ENCODE data around the gene HPCAL1.

HPCAL1 gene

DNA sequence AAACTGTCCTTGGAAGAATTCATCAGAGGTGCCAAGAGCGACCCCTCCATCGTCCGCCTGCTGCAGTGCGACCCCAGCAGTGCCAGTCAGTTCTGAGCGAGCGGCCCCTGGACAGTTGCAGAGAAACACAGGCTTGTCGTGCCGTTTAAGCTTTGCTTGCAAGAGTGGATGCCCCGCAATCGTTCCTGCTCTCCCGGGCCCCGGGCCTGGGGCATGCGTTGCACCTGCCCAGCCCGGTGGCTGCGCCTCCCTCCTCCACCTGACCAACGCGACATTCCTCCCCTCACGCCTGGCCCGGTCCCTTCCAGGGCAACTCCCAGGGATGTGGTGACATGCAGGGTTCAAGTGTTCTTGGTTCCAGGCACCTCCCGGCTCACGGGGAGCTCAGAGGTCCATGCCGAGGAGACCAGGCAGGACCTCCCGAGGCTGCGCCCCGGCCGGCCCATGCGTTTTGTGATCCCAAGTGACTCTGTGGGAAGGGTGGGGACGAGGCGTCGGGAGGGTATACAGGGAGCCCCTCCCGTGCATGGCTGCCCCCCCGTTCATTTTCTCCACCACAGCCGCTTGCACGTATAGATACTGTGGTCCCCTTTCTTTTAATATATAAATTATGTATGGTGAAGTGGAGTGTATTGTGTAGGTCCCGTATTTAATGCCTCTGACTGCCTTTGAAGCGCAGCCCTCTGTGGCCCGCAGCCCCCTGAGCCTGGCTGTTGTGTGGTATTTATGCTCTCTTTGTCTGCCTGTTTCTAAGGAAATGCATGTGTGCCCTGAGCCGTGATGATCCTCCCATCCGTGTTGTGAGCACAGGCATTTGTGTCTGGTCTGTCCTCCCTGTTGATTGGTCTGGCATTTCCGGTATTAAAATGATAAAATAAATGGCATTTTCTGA, 124.3 kb downstream of the HPCAL1 start:
- no peak for DNase-seq (ENCODE audit: low read depth in 2 of 2)

DNA sequence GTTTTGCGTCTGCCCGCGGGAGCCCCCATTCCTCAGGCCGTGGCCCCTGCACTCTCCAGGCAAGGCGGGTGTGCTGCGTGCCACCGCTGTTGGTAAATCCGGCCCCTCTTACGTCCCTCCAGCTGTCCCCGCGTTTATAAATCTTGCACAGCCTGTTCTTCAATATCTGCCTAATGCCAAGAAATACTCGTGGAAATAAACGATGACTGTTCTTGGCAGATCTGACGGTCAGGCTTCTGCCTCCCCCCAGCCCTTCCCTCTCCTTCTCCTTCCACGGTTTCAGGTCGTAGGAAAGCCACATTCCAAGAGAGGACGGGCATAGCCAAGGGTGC, 124.9 kb downstream of the HPCAL1 start:
- no peak for DNase-seq (ENCODE audit: low read depth in 2 of 2)

DNA sequence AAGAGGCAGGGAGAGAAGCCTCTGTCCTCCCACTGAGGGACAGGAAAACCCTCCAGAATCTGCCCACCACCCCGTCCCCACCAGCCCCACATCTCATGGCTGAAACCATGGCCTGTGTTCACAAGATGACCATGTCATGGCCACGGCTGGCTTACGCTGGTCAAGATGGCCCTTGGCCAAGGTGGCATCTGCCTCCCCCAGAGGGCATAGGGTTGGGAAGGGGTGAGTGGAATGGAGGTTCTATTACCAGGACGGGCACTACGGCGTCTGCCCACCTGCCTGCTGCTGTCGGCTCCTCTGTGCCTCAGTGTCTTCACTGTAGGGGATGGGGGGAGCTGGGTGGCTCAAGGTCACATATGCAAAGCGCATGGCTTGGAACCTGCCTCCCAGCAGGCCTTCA, 125.7 kb downstream of the HPCAL1 start:
- no peak for DNase-seq (ENCODE audit: low read depth in 2 of 2)

DNA sequence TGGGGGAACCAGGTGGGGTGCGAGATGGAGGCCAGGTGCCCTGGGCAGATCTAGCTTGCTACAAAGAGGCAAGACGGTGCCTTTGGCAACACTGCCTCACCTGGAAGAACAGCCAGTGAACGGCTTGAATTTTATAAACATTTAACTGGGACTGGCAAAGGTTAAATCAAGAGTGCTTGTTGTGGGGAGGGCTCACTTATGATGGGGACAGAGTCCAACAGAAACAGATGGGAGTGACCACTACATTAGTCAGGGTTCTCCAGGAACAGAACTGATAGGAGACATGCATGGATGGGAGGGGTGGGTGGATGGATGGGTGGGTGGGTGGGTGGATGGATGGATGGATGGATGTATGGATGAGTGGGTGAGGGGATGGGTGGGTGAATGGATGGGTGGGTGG, 126.2 kb downstream of the HPCAL1 start:
- no peak for DNase-seq (ENCODE audit: low read depth in 2 of 2)

DNA sequence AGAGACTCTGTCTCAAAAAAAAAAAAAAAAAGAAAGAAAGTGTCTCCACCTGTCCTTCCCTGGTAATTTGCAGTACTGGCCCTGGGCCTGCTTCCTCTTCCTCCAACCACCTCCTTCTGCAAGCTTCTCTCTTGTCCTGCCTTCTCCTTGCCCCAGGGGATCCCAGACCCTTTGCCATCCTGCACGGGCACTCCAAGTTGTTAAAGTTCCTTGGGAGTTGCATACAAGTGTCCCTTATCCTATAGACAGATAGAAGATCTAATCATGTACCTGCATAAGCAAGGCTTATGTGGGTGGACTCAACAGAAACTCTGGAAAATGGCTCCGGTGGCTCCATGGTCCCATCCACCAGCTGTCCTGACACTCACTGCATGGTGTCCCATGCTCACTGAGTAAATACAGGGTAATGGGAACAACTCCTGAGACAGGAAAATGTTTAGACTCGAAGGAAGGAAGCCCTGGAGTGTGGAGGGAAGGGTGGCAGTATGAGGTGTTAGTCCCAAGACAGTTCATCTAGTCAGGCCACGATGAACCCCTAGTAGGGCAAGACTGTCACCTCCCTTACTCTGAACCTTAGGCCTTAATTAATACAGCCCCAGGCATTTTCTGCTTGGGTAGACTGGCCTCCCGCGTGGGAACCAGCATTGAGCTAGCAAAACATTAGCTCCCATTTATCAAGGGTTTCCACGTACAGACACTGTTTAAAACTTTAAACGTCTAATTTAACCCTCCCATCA, 128.3 kb downstream of the HPCAL1 start:
- no peak for DNase-seq (ENCODE audit: low read depth in 2 of 2)

DNA sequence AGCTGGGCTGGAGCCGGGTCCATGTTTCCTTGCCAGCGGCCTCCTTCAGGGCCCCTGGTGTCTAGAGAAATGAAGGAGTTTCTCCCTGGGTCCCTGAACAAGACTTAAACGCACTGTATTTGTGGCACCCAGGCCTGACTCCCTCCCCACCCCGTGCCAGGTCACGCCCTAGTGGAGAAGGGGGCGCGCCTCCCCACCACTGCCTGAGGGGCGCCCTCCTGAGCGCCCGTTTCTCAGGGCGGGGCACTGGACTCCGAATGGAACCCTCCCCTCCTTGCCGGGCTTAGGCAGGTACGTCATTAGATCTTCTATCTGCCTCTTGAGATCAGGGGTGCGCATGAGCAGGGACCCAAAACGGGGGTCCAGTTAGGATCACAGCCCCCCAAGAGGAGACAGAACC, 129.1 kb downstream of the HPCAL1 start:
- DNase-seq (ENCODE audit: low read depth in 2 of 2) = no peak

DNA sequence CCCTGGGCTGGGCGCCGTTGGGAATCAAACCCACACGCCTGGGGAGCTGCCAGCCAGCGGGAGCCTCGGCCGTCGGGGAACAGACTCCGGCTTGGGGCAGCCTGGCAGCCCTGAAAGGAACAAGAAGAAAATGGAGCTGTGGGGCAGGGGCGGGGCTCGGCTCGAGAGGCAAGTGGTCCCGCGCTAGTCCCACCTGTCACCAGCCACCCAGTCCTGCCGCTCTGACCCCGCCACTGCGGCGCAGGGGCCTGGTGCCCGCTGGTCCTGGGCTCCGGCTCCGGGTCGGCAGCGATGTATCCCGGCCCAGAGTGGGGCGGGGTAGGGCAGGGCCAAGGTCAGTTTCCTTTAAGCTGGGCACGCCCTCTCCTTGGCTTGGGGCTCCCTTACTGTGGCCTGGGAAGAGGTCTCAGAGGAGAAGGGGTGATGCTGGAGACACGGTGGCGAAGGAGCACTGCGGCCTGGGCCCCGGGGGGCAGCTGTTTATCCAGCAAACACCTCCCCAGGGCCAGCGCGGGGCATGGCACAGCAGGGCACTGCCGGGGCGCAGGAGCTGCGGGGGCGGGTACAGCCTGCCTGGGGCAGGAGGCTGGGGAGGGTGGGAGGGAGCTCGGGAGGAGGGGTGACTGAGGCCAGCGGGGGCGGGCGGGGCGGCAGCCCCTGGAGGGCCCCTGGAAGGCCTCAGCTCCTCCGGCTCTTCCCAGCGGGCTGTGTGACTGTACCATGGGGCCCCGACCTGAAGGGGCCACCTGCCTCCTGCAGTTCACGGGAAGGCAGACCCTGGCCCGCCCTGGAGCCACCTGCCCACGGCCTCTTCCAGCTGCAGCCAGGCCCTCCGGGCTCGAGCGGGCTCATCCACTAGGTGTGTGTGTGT, 129.8 kb downstream of the HPCAL1 start:
- no peak for DNase-seq (ENCODE audit: low read depth in 2 of 2)

DNA sequence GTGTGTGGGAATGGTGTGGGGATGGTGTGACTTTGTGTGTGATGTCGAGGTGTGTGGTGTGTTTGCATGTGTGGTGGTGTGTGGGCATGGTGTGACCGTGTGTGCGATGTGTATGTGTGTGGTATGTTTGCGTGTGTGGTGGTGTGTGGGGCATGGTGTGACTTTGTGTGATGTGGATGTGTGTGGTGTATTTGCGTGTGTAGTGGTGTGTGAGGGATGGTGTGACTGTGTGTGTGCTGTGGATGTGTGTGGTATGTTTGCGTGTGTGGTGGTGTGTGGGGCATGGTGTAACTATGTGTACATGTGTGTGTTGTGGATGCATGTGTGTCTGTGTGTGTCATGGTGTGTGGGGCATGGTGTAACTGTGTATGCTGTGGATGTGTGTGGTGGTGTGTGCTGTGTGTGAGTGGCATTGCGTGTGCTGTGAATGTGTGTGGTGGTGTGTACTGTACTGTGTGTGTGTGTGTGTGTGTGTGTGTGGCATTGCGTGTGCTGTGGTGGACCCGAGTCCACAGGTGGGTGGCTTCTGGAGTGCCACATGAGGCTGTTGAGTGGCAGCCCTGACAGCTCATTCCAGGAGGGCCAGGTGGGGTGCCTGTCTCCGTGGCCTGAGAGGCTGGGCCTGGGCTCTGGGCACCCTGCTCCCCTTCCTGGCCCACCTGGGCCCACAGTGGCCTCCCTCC, 130.7 kb downstream of the HPCAL1 start:
- DNase-seq (ENCODE audit: low read depth in 2 of 2) = no peak

DNA sequence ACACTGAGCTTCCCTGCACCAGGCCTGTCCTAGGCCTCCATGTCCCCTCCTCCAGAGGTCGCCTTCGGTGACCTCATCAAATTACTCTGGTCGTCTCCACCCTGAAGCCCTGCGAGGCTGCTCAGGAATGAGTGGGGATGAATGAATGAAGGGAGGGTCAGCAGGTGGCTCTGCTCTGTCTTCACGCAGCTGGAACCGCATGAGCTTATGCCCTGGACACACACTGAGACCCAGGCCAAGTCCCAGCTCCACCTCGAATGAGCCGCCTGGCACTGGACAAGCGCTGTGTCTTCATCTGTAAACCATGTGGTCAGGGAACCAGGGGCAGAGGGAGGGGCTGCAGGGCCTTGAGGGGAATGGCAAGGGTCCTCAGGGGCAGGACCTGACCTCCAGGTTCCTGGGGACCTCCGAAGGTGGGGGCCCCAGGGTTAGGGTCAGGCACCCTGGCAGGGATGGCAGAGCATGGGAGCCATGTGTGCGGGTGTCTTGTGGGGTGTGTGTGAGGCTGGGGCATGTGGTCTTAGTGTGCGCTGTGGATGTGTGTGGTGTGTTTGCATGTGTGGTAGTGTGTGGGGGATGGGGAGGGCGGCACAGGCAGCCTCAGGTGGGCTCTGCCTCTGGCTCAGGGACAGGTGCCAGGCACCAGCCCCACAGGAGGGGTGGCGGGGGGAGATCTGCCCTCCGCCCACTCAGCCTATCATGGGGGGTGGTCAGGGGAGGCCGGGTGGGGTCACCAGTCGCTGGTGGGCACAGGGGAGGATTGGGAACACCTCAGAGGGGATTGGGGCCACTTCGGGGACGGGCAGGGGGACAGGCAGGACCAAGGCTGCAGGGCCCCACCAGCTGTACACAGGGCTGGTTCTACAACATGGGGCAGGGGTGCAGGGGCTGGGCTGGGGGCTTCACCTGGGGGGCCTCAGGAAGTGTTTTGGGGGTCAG, 131.5 kb downstream of the HPCAL1 start:
- no peak for DNase-seq (ENCODE audit: low read depth in 2 of 2)

DNA sequence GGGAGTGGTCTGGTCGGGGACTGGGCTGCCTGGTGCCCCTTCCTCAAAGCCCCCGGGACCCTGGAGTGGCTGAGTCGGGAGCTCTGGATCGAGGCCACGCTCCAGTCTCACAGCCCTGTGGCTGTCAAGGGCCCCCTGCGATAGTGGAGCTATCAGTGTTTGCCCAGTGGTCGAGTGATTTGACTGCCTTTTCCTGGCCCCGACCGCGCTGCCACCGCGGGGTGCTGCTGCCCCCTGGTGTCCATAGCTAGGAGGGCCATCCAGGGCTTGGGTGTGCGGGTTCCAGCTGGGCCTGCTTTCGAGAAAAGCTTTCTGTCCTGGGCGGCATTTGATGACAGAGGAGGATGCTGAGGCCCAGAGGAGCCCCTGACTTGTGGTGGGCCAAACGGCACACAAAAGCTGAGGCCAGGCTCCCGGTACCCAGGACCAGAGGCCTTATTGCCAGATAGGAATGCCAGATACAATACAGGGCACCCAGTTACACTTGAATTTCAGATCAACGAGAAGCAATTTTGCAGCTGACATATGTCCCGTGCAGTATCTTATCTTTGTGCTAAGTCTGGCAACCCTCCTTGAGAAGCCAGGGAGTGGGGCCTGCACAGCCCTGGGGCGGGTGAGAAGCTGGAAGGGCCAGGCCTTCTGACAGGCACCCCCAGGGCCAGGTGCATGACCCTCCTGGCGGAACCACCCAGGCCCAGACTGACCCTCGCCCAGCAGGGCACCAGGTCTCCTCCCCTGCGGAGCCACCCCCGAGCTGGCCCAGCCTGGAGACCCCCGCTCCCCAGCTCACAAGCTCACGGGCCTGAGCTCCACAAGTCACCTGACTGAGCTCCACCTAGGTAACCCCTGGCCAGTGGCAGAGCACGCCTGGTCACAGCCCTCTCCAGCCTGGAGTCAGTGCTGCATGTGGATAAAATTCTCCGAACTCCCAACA, 132.4 kb downstream of the HPCAL1 start:
- DNase-seq (ENCODE audit: low read depth in 2 of 2) = peak; percentile 31 to 68

DNA sequence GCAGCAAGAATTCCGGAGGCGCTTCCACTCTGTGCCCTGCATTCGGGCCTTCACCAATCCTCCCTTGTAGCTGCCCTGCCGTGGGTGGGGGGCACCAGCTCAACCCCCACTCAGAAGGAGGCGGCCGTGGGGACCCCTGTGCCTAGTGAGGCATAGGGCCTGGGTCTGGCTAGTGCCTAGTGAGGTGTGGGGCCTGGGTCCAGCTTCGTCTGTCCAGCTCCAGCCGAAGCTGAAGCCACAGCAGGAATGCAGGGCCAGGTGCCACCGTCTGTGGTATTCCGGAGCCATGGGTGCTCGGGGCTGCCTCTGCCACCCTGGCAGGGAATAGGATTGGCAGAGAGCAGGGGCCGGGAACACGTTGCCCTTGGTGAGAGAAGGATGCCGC, 133.1 kb downstream of the HPCAL1 start:
- DNase-seq (ENCODE audit: low read depth in 2 of 2) = no peak

DNA sequence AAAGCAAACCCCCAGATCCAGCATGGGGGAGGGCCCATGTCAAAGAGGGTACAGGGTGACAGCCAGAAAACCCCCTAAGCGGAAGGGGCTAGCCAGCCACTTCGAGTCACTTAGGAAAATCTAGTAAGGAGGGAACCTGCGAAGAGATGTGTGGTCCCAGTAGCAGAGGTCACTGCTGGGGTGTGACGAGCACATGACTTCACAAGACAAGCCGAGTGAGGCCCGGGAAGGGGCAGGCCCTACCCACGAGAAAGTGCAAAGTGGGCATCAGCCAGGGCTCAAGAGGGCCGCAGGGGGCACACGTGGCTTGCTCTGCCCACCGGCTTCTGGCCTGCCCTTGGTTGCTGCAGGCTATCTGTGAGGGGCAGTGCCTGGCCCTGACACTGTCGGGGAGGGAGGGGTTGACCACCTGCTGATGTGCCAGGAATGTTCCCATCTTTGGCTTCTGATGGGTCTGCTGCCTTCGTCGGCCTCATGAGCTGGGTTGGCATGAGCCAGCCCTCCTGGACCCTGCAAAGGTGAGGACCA, 133.9 kb downstream of the HPCAL1 start:
- DNase-seq (ENCODE audit: low read depth in 2 of 2) = no peak

DNA sequence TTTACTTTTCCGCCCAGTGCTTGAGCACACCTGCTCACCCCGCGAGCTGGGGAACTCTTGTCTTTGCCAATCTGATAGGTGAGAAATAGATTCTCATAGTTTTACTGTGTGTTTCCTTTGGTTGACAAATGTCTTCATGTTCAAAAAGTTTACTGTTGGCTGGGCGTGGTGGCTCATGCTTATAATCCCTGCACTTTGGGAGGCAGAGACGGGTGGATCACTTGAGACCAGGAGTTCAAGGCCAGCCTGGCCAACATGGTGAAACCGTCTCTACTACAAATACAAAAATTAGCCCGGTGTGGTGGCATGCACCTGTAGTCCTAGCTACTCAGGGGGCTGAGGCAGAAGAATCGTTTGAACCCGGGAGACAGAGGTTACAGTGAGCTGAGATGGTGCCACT, 135.1 kb downstream of the HPCAL1 start:
- no peak for DNase-seq (ENCODE audit: low read depth in 2 of 2)

DNA sequence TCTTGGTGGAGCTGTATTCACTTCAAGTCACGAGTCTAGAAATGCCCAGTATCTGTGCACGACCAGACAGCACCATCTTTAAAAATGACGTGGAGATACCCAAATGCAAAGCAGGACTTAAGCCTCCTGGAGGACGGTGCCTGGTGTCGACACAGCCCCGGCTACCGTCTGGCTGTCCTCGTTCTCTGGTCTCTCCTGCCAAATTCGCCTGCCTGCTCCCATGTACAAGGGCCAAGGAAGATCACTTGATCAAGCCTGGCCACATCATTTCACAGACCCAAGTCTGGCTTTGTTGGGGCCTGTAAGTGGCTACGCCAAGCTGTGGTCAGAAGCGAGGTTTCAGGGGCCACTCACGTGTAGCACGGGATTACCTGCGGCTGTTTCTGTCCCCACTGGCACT, 136.0 kb downstream of the HPCAL1 start:
- no peak for DNase-seq (ENCODE audit: low read depth in 2 of 2)

DNA sequence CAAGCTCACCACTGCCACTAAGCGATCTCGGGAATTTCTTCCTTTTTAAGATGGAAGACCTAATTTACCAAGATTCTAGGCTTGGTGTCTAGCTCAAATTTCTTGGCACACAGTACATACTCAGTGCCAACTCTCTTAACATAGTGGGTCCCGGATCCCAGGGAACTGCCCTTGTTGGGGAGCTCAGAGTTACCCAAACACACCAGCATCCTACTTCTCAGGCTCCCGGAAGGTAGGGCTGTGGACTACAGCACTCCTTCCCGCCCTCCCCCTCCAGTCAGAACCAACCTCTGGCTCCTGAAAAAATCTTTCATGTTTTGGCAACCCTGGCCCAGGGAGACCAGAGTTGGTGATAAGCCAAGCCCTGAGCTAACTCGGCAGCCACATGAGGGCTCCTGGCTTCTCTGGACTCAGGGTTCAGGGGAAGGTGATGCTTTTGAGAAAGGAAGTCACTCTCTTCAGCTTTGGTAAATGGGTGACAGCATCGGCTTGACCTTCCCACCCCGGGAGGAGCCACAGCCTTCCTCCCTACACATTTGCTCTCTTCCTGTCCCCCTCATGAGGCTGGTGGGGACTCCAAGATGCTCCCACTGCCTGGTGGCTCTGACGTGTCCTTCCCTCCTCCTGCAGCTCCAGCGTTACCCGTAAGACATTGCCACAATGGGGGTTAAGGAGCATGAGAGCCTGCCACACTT, 136.6 kb downstream of the HPCAL1 start:
- DNase-seq (ENCODE audit: low read depth in 2 of 2) = no peak

DNA sequence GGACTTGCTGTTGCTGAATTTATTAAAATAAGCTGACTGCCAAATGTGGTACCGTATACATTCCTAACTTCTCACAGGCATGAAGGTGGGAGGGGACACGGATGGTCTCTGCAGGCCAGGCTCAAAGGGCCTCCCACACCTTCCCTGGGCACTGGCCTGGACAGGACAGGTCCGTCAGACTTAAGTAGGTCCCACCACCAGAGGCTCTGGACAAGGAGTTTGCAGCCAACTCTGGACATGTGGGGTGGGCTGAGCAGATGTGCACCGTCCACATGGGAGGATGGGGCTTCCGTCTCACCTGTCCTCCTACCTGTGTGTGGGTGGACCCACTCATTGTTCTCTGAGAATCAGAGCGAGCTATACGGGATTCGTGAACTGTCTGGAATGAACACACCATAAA, 137.3 kb downstream of the HPCAL1 start:
- no peak for DNase-seq (ENCODE audit: low read depth in 2 of 2)

DNA sequence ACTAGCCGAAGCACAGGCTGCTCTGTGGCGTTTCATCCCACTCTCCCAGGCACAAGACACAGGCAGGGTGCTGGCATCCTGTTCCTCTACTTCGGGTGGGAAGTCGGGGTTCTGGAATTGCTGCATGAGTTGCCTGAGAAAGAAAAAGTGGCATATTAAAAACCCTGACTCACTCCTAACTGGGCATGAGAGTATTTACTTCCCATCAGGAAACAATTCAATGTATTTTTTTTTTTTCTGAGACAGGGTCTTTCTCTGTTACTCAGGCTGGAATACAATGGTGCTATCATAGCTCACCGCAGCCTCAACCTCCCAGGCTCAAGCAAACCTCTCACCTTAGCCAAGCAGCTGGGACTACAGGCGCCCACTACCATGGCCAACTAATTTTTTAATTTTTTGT, 138.0 kb downstream of the HPCAL1 start:
- no peak for DNase-seq (ENCODE audit: low read depth in 2 of 2)

DNA sequence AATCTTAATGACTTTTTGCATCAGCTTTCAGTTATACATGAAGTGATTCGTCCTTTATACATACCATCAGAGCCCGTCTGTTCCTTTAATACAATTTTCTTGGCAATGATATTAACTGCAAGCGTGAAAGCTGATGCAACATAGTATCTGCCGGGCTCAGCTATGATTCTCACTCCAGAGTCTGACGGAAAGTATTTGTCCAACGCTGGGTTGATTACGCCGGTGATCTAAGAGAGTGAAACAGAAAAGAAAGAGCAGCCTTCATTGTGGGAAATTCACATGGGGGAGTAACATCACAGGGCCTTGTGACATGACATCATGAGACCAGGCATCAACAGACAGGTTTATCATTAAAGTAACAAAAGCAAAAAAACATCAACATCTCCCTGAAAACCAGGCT, 139.2 kb downstream of the HPCAL1 start:
- DNase-seq (ENCODE audit: low read depth in 2 of 2) = no peak

Measured in stimulated activated CD4-positive, alpha-beta T cell treated with anti-CD3 and anti-CD28 coated beads, Interleukin-1b, Interleukin-23, amount 100 ng/mL, for 1 hour (primary cell).